ENCODE data around the gene UBAP2. TPM values are rescaled to one million over a fixed set of nuclear protein-coding genes. Genes with fewer than 3 reads are reported as not detected.

UBAP2 gene
- total RNA-seq, 1 donor from 2014 or later = 11.9 TPM

- DNase-seq (ENCODE audit: low read depth in 2 of 2) = no peak
Observed at GRCh38 chr9:33923998-33924701, 124.5 kb downstream of the UBAP2 start.

GRCh38 chr9:33923079-33923478 is 125.6 kb downstream of the UBAP2 start:
- no peak for DNase-seq (ENCODE audit: low read depth in 2 of 2)

- peak in 1 of 2 donors; percentile 36 for DNase-seq (ENCODE audit: low read depth in 2 of 2)
Observed at GRCh38 chr9:33921967-33922895, 126.5 kb downstream of the UBAP2 start.

GRCh38 chr9:33919276-33919897 is 129.3 kb downstream of the UBAP2 start:
- no peak for DNase-seq (ENCODE audit: low read depth in 2 of 2)

GRCh38 chr9:33917036-33917435 is 131.7 kb downstream of the UBAP2 start:
- no peak for DNase-seq (ENCODE audit: low read depth in 2 of 2)

GRCh38 chr9:33914887-33915628 is 133.6 kb downstream of the UBAP2 start:
- no peak for DNase-seq (ENCODE audit: low read depth in 2 of 2)

GRCh38 chr9:33913541-33913940 is 135.1 kb downstream of the UBAP2 start:
- peak; percentile 53 to 60 for DNase-seq (ENCODE audit: low read depth in 2 of 2)

- no peak for DNase-seq (ENCODE audit: low read depth in 2 of 2)
Observed at GRCh38 chr9:33908749-33909148, 139.9 kb downstream of the UBAP2 start.

GRCh38 chr9:33908114-33908513 is 140.6 kb downstream of the UBAP2 start:
- DNase-seq (ENCODE audit: low read depth in 2 of 2) = no peak

- no peak for DNase-seq (ENCODE audit: low read depth in 2 of 2)
Observed at GRCh38 chr9:33907347-33907746, 141.3 kb downstream of the UBAP2 start.

- no peak for DNase-seq (ENCODE audit: low read depth in 2 of 2)
Observed at GRCh38 chr9:33906769-33907168, 141.9 kb downstream of the UBAP2 start.

GRCh38 chr9:33905137-33905536 is 143.6 kb downstream of the UBAP2 start:
- DNase-seq (ENCODE audit: low read depth in 2 of 2) = no peak

GRCh38 chr9:33903157-33903780 is 145.4 kb downstream of the UBAP2 start:
- no peak for DNase-seq (ENCODE audit: low read depth in 2 of 2)

- DNase-seq (ENCODE audit: low read depth in 2 of 2) = no peak
Observed at GRCh38 chr9:33894316-33894715, 154.4 kb downstream of the UBAP2 start.

- peak in 1 of 2 donors; percentile 34 for DNase-seq (ENCODE audit: low read depth in 2 of 2)
Observed at GRCh38 chr9:33893861-33894260, 154.8 kb downstream of the UBAP2 start.

- no peak for DNase-seq (ENCODE audit: low read depth in 2 of 2)
Observed at GRCh38 chr9:33885948-33886347, 162.7 kb downstream of the UBAP2 start.

- peak; percentile 49 to 95 for DNase-seq (ENCODE audit: low read depth in 2 of 2)
Observed at GRCh38 chr9:33884856-33885701, 163.6 kb downstream of the UBAP2 start.

- DNase-seq (ENCODE audit: low read depth in 2 of 2) = peak; percentile 47 to 72
Observed at GRCh38 chr9:33881635-33882034, 167.1 kb downstream of the UBAP2 start.

GRCh38 chr9:33880211-33881089 is 168.2 kb downstream of the UBAP2 start:
- DNase-seq (ENCODE audit: low read depth in 2 of 2) = no peak

Data from dermis microvascular lymphatic vessel endothelial cell (primary cell).